Muscle of arm (tissue), 12 donors: ENCODE data around the gene IL10RA. TPM values are rescaled to one million over a fixed set of nuclear protein-coding genes. Genes with fewer than 3 reads are reported as not detected.
"Not testable (repeated sequence)": the region's sequence is repeated elsewhere in the genome, so short reads cannot be mapped to it uniquely, and the experiment has no call there.

Source experiments
- DNase-seq: peaks from one replicate; pipeline ENCODE4 v3.0.0-alpha.2; 2013
- polyA plus RNA-seq, 12 donors: library from polyadenylated mRNA; unstranded; fragments of 120-200 nt; gene quantifications; one replicate each; pipeline ENCODE4 v1.2.1, GENCODE V29; 2013; ENCODE audit not compliant: insufficient read length in 12 of 12

The IL10RA gene
- polyA plus RNA-seq, 12 donors: 2.6 to 9.2 (median 4.4) TPM; not detected in 1

DNA sequence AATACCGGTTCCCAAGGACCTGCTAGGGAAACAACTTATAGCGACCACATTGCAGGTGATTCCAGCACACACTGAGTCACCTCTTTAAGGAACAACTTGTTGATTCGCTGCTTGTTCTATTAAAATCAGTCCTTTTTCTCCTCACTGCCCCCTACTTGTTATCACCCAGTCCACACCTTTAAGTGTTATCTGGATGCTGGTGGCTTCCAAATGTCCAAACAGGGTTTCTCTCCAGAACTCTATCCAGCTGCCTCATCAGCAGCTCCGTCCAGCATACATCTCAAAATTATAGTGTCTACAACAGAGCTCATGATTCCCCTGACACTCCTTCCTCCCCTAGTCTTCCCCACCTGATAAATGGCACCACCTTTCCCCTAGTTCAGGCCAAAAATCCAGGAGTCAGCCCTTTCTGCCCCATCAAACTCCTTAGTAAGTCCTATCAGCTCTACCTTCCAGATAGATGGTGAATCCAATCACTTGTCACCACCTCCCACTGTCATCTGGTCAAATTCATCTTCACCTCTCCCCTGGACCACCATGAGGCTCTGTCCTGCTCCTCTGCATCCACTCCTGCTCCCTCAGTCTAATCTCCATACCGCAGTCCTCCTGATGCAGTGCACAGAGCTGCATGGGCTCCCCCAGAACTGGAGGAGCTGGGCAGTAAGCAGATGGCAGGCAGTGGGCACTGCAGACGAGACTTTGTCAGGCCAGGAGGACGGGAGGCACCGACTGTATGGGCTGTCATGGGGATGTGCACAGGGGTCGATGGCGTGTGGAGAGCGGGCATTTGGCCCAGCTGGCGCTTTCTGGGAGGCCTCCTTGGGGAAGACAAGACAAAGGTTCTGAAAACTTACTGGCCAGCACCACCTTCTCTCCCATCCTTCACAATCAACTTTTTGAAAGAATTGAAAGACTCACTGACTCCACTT, 19.3 kb downstream of the IL10RA start:
- DNase-seq: no peak

DNA sequence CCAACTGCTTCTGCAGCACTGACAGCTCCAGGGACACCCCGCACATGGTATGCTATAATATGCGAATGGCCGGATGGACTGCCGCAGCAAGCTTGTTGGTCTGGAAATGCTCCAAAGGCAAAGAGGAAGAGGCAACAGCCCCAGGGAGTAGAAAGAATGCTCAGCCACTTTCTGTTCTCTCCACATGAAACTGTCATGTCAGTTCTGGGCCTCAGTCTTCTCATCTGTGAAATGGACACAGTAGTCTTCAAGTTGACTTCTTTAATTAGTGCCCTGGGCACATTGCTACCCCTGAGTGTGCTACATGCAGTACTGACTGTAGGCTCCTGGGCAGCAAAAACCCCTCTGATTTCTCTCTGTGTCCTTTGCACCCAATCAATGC, 19.9 kb downstream of the IL10RA start:
- no peak for DNase-seq

DNA sequence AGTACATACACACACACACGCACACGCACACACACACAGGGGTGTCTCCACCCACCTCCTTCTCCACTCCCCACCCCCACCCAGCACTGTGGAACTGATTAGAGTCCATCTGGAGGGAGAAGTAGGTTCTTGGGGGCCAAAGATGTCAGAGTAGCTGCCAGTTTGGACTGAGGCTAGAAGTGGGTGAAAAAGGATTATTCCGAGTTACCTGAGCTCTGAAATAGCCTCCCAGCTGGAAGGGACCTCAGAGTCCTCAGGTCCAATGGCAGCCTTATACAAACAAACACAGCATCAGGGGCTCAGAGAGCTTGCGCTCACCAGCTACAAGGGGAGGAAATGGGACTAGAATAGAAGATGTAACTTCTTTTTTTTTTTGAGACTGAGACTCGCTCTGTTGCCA, 20.8 kb downstream of the IL10RA start:
- no peak for DNase-seq

DNA sequence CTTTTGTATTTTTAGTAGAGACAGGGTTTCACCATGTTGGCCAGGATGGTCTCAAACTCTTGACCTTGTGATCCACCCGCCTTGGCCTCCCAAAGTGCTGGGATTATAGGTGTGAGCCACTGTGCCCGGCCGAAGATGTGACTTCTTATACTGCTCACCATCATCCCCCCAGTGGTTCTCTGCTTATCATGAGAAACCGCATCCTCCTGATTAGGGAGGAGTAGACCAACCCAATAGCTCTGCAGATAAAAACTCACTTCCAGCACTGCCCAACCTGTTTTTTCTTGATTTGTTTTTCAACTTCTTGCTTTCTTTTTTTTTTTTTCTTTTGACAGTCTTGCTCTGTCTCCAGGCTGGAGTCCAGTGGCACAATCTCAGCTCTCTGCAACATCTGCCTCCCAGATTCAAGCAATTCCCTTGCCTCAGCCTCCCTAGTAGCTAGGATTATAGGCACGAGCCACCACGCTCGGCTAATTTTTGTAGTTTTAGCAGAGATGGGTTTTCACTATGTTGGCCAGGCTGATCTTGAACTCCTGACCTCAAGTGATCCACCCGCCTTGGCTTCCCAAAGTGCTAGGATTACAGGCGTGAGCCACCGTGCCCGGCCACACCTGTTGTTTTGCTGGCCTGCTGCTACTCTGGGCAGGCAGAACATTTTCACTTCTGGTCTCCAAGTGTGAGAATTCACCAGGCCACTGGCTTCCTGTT, 21.5 kb downstream of the IL10RA start:
- not testable (repeated sequence) for DNase-seq

DNA sequence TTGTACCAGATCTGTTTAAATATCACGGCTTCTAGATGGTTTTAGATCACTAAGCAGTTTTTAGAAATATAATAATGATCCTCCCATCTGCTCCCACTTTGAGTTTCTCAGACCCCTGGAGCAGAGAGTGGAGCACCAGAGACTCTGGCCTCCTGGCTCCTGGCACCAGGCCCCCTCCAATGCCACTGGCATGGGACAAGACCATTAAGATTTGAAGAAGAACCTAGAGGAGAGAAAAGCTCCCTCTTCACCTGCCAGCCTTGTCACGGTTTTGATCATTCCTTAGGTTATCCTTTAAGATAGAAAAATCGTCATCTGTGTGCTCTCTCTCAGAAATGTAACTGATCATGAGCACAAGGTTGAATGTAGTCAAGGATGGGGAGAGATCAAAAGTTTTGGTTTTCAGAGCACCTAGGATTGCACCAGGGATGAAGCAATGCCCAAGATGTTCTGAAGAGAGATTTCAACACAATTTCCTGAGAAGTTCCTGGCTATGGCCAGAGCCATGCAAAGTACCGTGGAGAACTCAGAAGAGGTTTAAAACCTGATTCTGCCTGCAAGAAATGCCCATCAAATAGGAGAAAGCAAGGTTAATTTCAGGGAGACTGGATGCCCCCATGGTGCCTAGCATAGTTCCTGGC, 22.2 kb downstream of the IL10RA start:
- no peak for DNase-seq

DNA sequence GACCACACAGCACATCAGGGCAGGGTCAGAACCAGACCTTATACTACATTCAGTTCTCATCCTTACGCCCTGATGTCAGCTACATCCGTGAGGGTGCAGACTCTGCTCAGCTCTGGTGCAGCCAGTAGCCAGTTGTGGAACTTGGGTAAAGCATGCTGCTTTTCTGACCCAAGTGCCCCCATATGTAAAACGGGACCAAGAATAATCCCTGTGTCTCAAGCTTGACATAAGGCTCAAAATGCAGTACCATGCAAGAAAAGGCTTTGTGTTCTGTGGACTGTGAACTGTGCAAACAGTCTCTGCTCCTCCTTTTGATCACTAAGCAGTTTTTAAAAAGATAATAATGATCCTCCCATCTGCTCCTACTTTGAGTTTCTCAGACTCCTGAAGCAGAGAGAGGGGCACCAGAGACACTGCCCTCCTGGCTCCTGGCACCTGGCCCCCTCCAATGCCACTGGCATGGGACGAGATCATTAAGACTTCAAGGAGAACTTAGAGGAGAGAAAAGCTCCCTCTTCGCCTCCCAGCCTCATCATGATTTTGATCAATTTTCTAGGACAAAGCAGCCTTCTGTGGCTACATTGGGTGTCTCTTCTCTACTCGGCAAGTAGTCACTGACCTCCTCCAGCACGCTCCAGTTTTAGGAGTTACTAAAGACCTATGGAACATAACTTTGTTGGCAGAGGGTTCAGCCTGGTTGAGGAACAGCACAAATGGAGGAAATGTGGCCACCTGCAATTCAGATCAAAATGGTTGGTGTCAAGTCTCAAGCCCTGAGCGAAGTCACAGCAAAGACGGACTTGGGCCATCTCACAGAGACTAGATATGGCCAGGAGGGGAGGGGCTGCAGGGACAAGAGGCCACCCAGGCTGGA, 23.9 kb downstream of the IL10RA start:
- DNase-seq: no peak

DNA sequence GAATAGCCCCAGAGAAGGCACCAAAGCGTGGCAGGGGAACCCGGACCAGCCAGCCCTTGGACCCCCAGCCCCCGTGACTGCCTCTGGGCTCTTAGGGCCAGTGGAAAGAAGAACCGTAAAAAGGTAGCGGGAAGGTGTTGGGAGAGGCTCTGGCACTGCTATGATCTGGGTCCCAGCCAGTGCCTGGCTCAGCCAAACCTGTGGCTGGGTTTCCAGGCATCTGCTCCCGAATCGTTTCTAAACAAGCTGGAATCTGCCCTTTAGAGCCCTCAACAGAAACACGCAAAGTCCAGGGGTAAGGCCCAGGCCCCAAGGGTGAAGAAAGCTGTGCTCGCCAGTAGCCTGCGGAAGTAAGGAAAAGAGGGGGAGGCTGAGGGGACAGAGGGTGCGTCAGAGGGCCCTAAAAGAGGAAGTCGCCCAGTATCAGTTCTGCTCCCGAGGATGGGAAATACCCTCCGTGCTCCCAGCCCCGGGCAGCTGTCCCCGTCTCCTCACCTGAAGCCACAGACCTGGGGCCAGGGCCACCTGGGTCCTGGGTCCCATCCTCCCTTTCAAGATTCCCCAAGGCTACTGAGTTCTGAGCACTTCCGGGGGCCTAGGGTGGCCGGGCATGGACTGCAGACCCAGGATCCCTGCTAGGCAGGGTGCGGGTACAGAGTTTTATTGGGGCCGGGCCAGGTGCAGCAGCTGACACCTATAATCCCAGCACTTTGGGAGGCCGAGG, 24.7 kb downstream of the IL10RA start:
- no peak for DNase-seq

DNA sequence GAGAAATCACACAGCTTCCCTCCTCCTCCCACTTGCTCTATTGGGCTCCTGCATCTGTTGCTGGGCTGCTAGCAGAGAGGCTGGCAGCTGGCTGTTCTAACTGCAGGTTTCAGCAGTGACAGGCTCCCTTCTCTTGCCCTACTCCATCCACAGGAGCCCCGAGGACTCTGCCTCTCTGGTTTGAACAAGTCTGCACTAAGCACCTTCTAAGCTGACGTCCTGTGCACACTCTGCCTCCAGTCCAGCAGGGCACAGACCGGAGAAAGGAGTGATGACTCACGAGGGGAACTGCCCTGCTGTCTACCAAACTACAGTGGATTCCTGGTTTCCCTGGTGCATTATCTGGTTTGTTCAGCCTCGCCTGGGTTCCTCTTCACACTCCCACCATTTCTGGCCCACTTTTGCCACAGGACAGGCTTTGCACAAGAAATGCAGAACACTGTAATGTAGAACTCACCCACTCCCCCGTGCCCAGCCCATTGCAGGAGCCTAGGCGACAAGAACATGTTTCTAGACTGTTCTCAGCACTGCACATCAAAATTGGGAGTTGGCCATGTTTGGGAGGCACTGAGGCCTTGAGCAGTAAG, 26.0 kb downstream of the IL10RA start:
- no peak for DNase-seq

DNA sequence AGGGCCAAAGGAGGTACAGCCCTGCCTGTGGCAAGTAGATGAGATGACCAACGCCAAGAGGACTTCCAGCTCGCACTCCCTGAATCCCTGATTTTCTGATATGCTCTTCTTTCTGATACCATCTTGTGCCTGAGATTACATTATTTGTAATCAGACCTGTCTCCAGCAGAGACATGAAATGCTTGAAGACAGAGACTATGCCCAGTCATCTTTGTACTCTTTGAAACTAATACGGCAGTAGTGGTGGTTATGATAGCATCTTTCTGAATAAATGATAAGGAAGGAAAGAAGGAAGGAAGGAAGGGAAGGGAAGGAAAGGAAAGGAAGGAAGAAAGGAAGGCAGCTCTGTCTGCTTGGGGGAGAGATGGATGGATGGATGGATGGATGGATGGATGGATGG, 27.8 kb downstream of the IL10RA start:
- DNase-seq: no peak

DNA sequence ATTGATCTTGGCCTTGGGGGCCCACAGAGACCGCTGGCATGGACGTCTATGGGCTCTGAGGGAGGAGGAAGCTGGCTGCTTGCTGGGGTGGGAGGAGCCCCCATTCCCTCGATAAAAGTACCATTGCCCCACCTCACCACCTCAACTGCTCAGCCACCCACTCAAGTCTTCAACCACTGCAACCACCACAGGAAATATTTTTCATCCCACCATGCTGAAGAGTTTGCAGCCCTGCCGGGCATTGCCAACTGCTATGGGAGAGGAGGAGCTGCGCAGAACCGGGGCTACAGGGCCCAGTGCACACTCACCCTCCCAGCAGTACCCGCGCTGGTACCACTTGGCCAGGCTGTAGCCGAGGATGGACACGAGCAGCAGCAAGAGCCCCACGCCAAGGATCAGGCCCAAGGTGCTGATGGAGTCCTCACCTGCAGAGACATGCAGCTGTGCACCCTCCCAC, 29.2 kb downstream of the IL10RA start:
- no peak for DNase-seq

DNA sequence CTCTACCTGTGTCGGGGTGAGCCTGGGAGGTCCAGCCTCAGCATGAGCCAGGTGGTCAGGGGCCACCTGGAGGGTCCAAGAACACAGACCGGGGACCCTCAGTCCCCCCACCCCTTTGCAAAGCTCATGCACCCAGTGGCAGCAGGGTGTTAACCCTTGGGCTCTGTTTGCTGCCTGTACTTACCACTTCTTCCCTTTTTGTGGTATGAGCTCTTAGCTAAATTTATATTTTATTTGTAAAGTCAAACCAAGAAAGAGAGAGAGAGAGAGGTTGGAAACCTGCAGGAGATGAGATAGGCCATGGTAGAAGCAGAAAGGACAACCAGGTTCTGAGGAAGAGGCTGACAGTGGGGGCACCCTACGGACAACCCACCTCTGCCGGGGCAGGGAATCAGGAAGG, 29.9 kb downstream of the IL10RA start:
- no peak for DNase-seq

DNA sequence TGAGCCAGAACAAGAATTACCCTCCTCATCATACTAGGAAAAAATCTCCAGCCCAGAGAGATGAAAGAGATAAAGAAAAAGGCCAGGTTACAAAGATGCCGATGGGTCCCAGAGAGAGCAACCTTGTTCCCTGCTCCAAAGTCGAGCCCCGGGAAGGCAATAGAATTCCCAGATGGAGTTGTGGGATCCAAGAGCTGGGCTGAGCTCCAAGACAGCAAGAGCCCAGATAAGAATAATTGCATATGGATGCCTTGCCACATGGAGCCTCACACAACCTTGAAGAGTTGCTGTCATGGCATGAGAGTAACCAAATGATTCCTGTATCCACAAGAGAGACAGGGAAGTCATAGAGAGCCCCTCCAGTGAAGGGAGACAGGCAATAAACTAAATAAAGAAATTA, 30.9 kb downstream of the IL10RA start:
- no peak for DNase-seq

DNA sequence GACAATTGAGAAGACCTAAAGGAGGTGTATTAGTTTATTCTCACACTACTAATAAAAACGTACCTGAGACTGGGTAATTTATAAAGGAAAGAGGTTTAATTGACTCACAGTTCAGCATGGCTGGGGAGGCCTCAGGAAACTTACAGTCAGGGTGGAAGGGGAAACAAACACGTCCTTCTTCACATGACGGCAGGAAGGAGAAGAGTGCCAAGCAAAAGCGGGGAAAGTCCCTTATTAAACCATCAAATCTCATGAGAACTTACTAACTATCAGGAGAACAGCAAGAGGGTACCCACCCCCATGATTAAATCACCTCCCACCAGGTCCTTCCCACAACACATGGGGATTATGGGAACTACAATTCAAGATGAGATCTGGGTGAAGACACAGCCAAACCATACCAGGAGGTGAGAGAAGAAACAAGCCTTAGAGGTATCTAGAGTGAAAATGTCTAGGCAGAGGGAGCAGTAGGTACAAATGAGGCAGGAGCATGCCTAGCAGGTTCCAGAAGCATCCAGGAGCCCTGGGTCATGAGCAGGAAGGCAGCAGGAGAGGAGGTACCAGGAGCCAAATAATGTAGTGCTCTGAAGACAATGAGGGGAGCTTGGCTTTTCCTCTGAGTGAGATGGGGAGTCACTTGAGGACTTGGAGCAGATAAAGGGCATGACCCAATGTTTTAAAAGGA, 31.6 kb downstream of the IL10RA start:
- DNase-seq: no peak

DNA sequence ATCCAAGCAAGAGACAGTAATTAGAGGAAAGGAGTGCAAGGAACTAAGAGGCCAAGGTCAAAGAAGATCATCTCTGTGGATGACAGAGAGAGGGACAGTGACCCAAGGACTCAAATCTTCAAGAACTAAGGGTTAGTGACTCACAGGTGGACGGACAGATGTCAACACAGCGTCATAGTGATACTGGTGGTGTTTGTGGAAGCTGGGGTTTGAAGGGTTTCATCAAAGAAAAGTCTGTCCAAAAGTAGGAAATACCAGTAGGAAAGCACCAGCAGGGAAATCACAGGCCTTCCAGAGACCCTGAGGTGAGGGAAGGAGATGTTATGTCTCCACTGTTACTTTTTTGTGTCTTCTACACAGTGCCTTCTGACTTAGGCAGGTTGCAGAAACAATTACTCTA, 32.2 kb downstream of the IL10RA start:
- no peak for DNase-seq

DNA sequence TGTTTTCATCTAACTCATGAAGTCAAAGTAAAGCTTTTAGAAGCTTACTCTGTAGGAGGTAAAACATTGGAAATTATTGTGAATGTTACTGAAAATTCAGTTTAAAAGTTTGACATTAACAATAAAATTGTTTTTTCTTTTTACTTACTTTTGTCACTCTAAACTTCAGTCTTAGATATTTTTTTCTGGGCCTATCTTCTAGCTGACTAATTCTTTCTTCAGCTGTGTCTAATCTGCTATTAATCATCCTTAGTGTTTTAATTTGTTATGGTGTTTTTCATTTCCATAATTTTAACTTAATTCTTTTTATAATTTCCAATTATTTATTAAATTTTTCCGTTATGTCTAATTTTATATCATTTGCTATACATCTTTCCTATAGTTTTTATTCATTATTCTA, 35.0 kb downstream of the IL10RA start:
- no peak for DNase-seq

DNA sequence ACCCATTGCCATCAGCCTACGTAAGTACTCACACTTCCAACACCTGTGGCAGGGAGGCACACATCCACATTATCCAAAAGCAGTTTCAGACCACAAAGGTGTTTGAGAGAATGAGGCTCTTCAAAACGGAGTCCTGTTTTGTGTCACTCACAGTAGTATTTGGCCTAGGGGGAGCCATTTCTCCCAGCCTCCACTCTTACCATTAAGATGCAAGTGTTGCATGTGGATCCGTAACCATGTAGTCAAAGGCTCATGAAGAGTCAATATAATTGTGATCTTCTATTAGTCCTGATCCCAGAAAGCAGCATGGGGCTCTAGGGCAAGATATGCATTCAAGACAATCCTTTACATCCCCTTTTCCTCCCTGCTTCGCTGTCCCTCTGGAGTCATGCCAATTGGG, 41.5 kb downstream of the IL10RA start:
- DNase-seq: no peak

DNA sequence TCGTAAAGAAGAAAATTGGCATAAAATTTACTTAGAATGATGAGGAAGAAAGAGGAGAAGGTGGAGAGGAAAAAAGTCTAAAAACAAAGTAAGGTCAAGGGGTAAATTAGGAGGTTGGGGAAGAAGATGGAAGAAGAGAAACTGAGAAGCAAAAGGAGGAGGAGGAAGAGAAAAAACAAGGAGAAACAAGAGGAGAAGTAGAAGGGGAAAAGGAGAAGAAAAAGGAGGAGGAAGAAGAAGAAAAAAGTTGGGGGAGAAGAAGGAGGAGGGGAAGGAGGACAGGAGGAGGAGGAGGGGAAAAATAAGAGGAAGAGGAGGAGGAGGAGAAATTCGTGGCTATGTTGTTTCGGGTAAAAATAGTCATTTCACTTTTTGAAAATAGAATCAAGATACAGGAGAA, 42.4 kb downstream of the IL10RA start:
- no peak for DNase-seq

DNA sequence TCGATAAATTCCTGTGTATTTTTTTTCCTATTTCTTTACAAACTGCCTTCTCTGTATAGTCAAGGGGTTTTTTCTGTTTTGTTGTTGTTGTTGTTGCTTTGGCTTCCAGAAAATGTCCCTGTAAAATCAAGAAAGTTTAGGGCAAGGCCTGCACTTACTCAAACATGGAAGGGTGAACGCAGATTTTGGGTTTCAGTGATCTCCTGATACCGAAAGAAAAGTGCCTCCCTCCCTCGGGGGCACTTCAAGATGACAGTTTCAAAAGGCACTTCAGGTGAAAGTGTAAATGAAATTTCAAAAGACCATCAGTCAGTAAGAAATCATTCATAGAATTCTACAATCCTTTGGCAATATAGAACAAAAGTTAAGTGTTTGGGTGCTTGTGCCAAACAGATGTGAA, 47.2 kb downstream of the IL10RA start:
- no peak for DNase-seq

DNA sequence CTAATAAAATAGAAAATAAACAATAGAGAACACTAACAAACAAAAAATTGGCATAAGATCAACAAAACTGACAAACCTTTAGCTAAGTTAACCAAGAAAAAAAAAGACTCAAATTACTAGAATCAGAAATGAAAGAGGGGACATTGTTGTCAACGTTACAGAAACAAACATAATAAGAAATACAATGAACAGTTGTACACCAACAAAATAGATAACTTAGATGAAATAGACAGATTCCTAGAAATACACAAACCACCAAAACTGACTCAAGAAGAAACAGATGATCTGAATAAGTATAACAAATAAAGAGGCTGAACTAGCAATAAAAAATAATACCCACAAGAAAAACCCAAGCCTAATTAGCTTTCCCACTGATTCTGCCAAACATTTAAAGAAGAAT, 55.9 kb downstream of the IL10RA start:
- no peak for DNase-seq

DNA sequence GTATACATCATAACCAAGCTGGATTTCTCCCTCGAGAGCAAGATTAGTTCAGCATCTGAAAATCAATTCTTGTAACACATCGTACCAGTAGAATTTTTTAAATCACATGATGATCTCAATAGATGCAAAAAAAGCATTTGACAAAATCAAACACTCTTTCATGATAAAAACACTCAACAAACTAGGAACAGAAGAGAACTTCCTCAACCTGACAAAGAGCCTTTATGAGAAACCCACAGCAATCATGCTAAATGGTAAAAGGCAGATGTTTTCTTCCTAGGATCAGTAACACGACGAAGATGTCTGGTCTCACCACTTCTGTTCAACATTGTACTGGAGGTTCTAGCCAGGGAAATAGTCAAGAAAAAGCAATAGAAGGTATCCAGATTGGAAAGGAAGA, 56.6 kb downstream of the IL10RA start:
- no peak for DNase-seq
